Ovary (tissue), 9 donors: ENCODE measurements around the gene HMBS. TPM values are rescaled to one million over a fixed set of nuclear protein-coding genes. Genes with fewer than 3 reads are reported as not detected.

Source experiments
- DNase-seq, 5 donors: peaks; one replicate each; pipeline ENCODE4 v3.0.0-alpha.2; 2019 to 2020
- H3K27ac ChIP-seq, 2 donors: fragments of 200-600 bp; one replicate each; pipeline versions ENCODE4 v1.5.1 to v1.8.0; 2019 to 2022
- H3K27me3 ChIP-seq: fragments of 200-600 bp; one replicate; pipeline ENCODE4 v1.8.0; 2022
- H3K36me3 ChIP-seq: fragments of 200-600 bp; sonication (generic); one replicate; pipeline ENCODE4 v1.5.1; 2019
- H3K4me1 ChIP-seq: one replicate; pipeline ENCODE4 v1.8.1; 2013; ENCODE audit warnings: mild to moderate bottlenecking, moderate library complexity; ENCODE audit not compliant: insufficient read depth
- H3K4me3 ChIP-seq: fragments of 200-600 bp; sonication (generic); one replicate; pipeline ENCODE4 v1.5.1; 2017
- H3K9me3 ChIP-seq, 2 donors: fragments of 200-600 bp in 1 of 2; sonication (generic) in 1 of 2; one replicate each; pipeline versions ENCODE4 v1.5.1 to v1.8.1; 2013 to 2019; ENCODE audit warnings: mild to moderate bottlenecking in 1 of 2, moderate library complexity in 1 of 2
- EP300 ChIP-seq: sonication (generic); formaldehyde crosslinking; IDR thresholded peaks from one replicate; pipeline ENCODE4 v1.6.1; 2017; ENCODE audit warnings: antibody characterized with exemption
- POLR2A ChIP-seq: fragments of 450-650 bp; IDR thresholded peaks from one replicate; pipeline ENCODE4 v1.6.1; 2017; ENCODE audit warnings: antibody characterized with exemption, mild to moderate bottlenecking, moderate library complexity
- WGBS, 3 donors: extraction: QIAGEN DNeasy Blood & Tissue Kit in 1 of 3; methylation state at CpG; one replicate each; pipeline versions ENCODE4 v1.1.5 to v1.1.7; 2013 to 2017; 5-methylcytosine and 5-hydroxymethylcytosine counted together
- intact Hi-C, 4 donors: fragments of 100-400 bp; cut with DNase I; formaldehyde crosslinking; loops; one replicate each; pipeline versions ENCODE4 v1.11.0 to v1.15.1; 2022 to 2023
- polyA plus RNA-seq, 2 donors: library from polyadenylated mRNA; stranded (reverse); fragments of 200-250 nt in 1 of 2; fragments of 350-450 nt in 1 of 2; fragmentation: Illumina TruSeq in 1 of 2; extraction: RNeasy Lipid Tissue Mini Kit (QIAGEN cat#74804) in 1 of 2; gene quantifications; one replicate each; pipeline ENCODE4 v1.2.3, GENCODE V29; 2013 to 2014
- total RNA-seq, 7 donors: library from RNA; depleted of rRNA in 2 of 7; stranded (reverse); fragments of >200 nt in 2 of 7; fragmentation: NEBNext Ultra II Directional in 3 of 7; extraction: Animal tissue kit (Norgen Biotek cat#: 25700) in 3 of 7; gene quantifications; one replicate each; pipeline versions ENCODE4 v1.1.0 to v1.2.4, GENCODE V29; 2016 to 2023
- TF ChIP-seq, protein P1 (sequence below), 3 donors: fragments of 450-650 bp in 2 of 3; fragments of 200-600 bp in 1 of 3; IDR thresholded peaks; one replicate each; pipeline versions ENCODE4 v1.5.1 to v1.8.0; 2016 to 2022; ENCODE audit warnings: antibody characterized with exemption in 3 of 3, mild to moderate bottlenecking in 1 of 3
- donor health status: DM: no; HTN: no; CAD: no; lungs with moderate emphysema.
- donor health status: DM: no; HTN: no; CAD: no.
- donor health status: Bipolar disorder and iron deficiency.
- donor health status: DM: yes; HTN: yes; CAD: no.
- donor health status: DM: no; HTN: no; CAD: no.
- donor health status: DM: yes; HTN: yes; CAD: no.

Gene HMBS
- total and polyA plus RNA-seq, 9 donors, result 1.1 to 19.4 (median 7.6) TPM

DNA sequence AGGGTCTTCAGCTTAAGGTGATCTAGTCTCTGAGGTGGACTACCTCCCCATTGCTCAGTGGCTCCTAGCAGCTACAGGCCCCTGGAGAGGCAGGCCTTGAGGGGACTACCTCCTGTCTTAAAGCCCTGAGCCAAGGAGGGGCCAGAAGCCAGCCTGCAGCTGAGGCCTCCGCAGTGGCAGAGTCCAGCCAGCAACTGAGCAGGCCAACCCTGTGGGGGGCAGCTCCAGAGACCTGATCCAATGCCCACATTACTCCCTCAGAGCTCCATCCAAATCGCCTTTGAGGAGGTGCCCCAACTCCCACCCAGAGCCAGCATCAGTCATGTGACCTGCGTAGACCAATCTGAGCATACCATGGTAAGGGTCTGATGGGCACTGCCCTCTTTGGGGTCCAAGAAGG lies 25.2 kb downstream of the HMBS start:
- TF ChIP-seq EP300 (no peak), POLR2A (no peak)
- TF ChIP-seq, protein P1, sequence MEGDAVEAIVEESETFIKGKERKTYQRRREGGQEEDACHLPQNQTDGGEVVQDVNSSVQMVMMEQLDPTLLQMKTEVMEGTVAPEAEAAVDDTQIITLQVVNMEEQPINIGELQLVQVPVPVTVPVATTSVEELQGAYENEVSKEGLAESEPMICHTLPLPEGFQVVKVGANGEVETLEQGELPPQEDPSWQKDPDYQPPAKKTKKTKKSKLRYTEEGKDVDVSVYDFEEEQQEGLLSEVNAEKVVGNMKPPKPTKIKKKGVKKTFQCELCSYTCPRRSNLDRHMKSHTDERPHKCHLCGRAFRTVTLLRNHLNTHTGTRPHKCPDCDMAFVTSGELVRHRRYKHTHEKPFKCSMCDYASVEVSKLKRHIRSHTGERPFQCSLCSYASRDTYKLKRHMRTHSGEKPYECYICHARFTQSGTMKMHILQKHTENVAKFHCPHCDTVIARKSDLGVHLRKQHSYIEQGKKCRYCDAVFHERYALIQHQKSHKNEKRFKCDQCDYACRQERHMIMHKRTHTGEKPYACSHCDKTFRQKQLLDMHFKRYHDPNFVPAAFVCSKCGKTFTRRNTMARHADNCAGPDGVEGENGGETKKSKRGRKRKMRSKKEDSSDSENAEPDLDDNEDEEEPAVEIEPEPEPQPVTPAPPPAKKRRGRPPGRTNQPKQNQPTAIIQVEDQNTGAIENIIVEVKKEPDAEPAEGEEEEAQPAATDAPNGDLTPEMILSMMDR (IDR thresholded peaks at IDR 0.05), result no peak
- peaks cover 10% of the 10 kb centered on the region for H3K4me1 ChIP-seq
- 86 to 89% (median 86%) methylated on average over 3 of the region's 3 CpGs for WGBS, 3 donors
- H3K9me3 ChIP-seq, result no peaks in the 10 kb centered on the region
- H3K4me3 ChIP-seq, result no peak overlapping the region
- intact Hi-C loops, result loop anchor here in 2 of 4 donors (5.0 to 10.0 kb wide), 2 partner anchors 85 to 87 kb away; no protein-coding TSS in a partner anchor
- H3K36me3 ChIP-seq, result no peaks in the 10 kb centered on the region
- no peak overlapping the region for H3K27ac ChIP-seq
- H3K27me3 ChIP-seq, result no peaks in the 10 kb centered on the region
- peak in 2 of 5 donors; percentile 13 to 23 for DNase-seq

DNA sequence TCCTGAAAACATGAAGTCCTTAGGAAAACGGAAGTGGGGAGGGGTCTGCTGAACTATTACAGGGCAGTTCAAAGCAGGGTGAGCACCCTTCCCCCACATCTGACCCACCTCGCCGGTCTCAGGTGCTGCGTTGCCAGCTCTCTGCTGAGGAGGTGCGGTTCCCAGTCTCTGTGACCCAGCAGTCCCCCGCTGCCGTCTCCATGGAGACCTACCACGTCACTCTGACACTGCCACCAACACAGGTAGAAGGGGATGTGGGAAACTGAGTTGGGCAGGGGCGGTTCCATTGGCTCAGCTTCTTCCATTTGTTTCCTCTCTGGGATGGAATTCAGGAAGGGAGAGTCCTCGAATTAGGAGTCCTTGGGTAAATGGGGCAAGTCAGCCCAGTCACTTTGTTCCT lies 25.8 kb downstream of the HMBS start:
- DNase-seq, result peak in 2 of 5 donors; percentile 21 to 28
- Histone ChIP-seq H3K9me3 (no peaks in the 10 kb centered on the region), H3K27ac (no peak overlapping the region), H3K4me1 (peaks cover 10% of the 10 kb centered on the region), H3K4me3 (no peak overlapping the region), H3K27me3 (no peaks in the 10 kb centered on the region), H3K36me3 (no peaks in the 10 kb centered on the region)
- WGBS, 3 donors, result 81 to 86% (median 82%) methylated on average over 10 of the region's 10 CpGs
- intact Hi-C loops, result no loop called here
- TF ChIP-seq, protein P1 (IDR thresholded peaks at IDR 0.05), result no peak

GRCh38 chr11:119111361-119111925 lies 26.8 kb downstream of the HMBS start:
- Histone ChIP-seq H3K4me1 (peaks cover 8% of the 10 kb centered on the region), H3K27me3 (no peaks in the 10 kb centered on the region), H3K27ac (no peak overlapping the region), H3K9me3 (no peaks in the 10 kb centered on the region), H3K4me3 (no peak overlapping the region), H3K36me3 (no peaks in the 10 kb centered on the region)
- no peak for TF ChIP-seq POLR2A
- TF ChIP-seq, protein P1 (IDR thresholded peaks at IDR 0.05), result no peak
- TF ChIP-seq EP300, result no peak
- DNase-seq, result peak in 2 of 5 donors; percentile 15 to 26
- 91 to 93% (median 92%) methylated on average over 11 of the region's 11 CpGs for WGBS, 3 donors
- intact Hi-C loops, result no loop called here

- no peaks in the 10 kb centered on the region for H3K36me3 ChIP-seq
- 85 to 89% (median 86%) methylated on average over 12 of the region's 12 CpGs for WGBS, 3 donors
Observed at GRCh38 chr11:119112314-119113020, 27.8 kb downstream of the HMBS start.

More at GRCh38 chr11:119112314-119113020, 27.8 kb downstream of the HMBS start:
- Histone ChIP-seq H3K4me1 (peaks cover 8% of the 10 kb centered on the region), H3K27me3 (no peaks in the 10 kb centered on the region), H3K9me3 (no peaks in the 10 kb centered on the region), H3K27ac (no peak overlapping the region), H3K4me3 (no peak overlapping the region)
- TF ChIP-seq EP300 (no peak), POLR2A (no peak)
- TF ChIP-seq, protein P1 (IDR thresholded peaks at IDR 0.05), result no peak
- DNase-seq, result peak in 1 of 5 donors; percentile 13
- intact Hi-C loops, result no loop called here
